CD4-positive, alpha-beta T cell treated with Interleukin-4 for 1 hour (primary cell): ENCODE measurements around the gene MUC5AC.
"Not testable (repeated sequence)": the region's sequence is repeated elsewhere in the genome, so short reads cannot be mapped to it uniquely, and the experiment has no call there.

Experiments used
- DNase-seq, 2 donors: peaks; one replicate each; pipeline ENCODE4 v3.0.0-alpha.2; 2020 to 2022

The MUC5AC gene

DNA sequence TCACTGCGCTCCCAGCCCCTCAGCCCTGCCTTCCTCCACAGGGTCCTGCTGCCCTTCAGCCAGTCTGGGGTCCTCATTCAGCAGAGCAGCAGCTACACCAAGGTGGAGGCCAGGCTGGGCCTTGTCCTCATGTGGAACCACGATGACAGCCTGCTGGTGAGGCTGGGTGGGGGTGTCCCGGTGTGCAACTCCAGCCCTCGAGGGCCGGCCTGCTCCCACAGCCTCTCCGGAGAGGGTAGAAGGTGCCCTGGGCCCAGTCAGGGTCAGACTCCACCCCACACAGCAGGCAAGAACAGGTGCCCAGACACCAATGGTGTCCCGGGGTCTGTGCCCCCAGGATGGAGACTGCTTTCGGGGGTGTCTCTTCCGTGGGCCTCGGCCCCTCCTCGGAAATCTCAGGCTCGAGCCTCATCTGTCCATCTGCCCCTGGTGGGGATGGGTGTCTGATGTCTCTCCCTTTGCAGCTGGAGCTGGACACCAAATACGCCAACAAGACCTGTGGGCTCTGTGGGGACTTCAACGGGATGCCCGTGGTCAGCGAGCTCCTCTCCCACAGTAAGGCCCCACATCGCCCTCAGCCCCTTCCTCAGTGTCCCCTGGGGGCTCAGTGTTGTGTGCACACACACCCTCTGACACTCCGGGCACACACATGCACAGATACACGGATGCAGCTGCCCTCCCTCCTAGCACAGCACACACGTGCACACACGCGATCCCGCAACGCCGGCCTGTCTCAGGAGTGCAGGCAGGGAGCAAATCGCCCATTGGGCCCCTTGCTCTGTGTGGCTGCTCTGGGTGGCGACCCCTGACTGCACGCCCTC, 4.9 kb downstream of the MUC5AC start:
- DNase-seq: no peak

- DNase-seq: no peak
Measured at GRCh38 chr11:1163321-1163910, 5.7 kb downstream of the MUC5AC start.

GRCh38 chr11:1163911-1164735, 6.4 kb downstream of the MUC5AC start:
- no peak for DNase-seq

GRCh38 chr11:1164779-1165255, 7.1 kb downstream of the MUC5AC start:
- DNase-seq: not testable (repeated sequence)

- no peak for DNase-seq
Measured at GRCh38 chr11:1165256-1166041, 7.7 kb downstream of the MUC5AC start.

DNA sequence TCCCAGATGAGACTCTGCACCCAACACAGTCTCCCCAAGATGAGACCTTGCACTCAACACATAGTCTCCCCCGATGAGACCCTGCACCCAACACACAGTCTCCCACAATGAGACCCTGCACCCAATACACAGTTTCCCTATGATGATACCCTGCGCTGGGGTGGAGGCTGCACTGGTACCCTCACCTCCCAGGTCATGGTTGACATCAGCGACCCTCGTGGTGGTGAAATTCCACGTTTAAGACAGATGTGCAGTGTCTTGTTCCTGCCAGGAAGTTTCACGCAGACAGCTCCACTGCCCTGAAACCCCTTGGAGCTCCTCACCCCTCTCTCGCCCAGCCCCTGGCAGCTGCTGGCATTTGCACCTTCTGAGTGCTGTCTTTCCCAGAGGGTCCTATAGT, 9.5 kb downstream of the MUC5AC start:
- DNase-seq: no peak

DNA sequence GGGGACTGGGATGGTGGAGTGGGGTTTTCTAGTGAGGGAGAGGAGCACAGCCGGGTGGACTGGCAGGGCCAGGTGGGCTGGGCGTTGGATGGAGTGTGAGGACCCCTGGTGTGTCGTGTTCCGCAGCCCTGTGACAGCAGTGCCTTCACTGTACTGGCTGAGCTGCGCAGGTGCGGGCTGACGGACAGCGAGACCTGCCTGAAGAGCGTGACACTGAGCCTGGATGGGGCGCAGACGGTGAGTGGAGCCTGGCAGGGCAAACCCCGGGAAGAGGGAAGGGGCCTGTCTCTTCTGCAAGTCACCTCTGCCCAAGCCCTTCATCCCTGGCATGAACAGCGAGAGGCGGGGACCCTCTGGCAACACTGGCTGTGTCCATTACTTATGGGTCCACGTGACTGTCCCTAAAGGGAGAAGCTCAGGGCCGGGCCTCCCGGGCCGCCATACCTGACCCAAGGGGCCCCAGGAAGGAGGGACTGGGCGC, 10.0 kb downstream of the MUC5AC start:
- no peak for DNase-seq

GRCh38 chr11:1168256-1168655, 10.5 kb downstream of the MUC5AC start:
- DNase-seq: no peak

DNA sequence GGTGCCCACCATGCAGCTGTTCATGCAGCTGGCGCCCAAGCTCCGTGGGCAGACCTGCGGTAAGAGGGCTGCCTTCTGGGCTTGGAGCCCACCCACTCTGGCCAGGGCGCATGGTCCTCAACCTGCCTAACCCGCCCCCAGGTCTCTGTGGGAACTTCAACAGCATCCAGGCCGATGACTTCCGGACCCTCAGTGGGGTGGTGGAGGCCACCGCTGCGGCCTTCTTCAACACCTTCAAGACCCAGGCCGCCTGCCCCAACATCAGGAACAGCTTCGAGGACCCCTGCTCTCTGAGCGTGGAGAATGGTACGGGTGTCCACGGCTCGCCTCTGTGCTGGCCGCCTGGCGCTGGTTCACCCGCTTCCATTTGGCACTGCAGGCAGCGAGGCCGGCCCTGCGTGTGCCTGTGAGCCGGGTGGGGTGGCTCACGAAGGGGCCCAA, 11.0 kb downstream of the MUC5AC start:
- DNase-seq: no peak

DNA sequence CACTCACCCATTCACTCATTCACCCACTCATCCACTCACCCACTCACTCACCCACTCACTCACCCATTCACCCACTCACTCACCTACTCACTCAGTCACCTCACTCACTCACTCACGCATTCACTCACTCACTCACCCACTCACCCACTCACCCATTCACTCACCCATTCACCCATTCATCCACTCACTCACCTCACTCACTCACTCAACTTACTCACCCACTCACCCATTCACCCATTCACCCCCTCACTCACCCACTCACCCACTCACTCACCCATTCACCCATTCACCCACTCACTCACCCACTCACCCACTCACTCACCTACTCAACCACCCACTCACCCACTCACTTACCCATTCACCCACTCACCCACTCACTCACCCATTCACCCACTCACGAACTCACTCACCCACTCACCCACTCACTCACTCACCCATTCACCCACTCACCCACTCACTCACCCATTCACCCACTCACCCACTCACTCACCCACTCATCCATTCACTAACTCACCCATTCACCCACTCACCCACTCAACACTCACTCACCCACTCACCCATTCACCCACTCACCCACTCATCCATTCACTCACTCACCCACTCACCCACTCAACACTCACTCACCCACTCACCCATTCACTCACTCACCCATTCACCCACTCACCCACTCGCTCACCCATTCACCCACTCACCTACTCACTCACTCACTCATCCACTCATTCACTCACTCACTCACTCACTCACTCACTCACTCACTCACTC, 13.7 kb downstream of the MUC5AC start:
- DNase-seq: no peak

- DNase-seq: no peak
Measured at GRCh38 chr11:1171985-1172728, 14.4 kb downstream of the MUC5AC start.

DNA sequence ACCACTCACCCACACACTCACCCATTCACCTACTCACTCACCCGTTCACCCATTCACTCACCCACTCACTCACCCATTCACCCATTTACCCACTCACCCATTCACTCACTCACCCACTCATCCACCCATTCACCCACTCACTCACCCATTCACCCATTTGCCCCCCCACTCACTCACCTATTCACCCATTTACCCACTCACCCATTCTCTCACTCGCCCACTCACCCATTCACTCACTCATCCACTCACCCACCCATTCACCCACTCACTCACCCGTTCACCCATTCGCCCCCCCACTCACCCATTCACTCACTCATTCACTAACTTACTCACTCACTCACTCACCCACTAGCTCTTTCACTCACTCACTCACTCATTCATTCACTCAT, 15.0 kb downstream of the MUC5AC start:
- no peak for DNase-seq

DNA sequence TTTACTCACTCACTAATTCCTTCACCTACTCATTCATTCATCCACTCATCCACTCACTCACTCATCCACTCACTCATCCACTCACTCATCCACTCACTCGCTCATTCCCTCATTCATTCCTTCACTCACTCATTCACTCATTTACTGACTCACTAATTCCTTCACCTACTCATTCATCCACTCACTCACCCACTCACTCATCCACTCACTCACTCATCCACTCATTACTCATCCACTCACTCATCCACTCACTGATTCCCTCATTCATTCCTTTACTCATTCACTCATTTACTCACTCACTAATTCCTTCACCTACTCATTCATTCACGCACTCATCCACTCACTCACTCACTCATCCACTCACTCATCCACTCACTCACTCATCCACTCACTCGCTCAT, 15.6 kb downstream of the MUC5AC start:
- not testable (repeated sequence) for DNase-seq

DNA sequence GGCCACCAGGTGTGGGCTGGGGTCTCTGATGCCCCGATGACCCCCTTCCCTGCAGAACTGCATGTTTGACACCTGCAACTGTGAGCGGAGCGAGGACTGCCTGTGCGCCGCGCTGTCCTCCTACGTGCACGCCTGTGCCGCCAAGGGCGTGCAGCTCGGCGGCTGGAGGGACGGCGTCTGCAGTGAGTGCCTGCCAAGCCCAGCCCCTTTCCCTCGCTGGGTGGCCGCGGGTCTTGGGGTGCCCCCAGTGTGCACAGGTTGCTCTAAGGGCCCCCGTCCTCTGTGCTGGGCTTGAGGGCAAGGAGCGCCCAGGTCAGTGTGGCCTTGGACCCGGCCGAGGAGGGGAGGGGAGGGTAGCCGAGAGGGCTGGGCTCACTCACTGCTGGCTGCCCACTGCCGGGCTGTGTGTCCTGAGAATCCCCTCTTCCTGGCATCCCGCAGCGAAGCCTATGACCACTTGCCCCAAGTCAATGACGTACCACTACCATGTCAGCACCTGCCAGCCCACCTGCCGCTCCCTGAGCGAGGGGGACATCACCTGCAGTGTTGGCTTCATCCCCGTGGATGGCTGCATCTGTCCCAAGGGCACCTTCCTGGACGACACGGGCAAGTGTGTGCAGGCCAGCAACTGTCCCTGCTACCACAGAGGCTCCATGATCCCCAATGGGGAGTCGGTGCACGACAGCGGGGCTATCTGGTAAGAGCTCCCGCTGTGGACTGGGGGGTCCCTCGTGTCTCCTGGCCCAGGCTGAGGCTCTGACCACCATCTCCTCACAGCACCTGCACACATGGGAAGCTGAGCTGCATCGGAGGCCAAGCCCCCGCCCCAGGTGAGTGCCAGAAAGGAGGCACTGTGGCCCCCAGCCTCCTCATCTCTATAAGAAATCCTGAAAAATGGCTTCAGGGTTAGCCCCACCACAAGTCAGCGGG, 17.0 kb downstream of the MUC5AC start:
- no peak for DNase-seq

- no peak for DNase-seq
Measured at GRCh38 chr11:1175461-1176223, 17.9 kb downstream of the MUC5AC start.

- no peak for DNase-seq
Measured at GRCh38 chr11:1176224-1177019, 18.7 kb downstream of the MUC5AC start.

DNA sequence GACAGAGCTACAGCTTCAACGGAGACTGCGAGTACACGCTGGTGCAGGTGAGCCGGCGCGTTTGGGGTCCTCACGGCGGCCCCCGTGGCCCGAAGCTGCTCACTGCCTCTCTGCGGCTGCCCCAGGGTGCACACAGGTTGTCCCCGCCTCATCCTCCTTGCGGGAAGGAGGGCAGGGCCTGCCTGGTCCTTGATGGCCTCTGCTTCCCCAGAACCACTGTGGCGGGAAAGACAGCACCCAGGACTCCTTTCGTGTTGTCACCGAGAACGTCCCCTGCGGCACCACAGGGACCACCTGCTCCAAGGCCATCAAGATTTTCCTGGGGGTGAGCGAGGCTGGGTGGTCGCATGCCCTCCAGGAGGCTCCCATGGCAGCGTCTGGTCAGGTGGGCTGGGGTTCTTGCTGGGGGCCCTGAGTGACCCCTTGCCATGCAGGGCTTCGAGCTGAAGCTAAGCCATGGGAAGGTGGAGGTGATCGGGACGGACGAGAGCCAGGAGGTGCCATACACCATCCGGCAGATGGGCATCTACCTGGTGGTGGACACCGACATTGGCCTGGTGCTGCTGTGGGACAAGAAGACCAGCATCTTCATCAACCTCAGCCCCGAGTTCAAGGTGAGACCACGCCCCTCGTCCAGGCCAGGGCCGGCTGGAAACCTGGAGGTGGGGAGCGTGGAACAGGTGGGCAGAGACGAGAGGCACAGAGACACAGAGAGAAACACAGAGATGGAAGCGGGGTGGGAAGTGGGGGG, 19.4 kb downstream of the MUC5AC start:
- no peak for DNase-seq

DNA sequence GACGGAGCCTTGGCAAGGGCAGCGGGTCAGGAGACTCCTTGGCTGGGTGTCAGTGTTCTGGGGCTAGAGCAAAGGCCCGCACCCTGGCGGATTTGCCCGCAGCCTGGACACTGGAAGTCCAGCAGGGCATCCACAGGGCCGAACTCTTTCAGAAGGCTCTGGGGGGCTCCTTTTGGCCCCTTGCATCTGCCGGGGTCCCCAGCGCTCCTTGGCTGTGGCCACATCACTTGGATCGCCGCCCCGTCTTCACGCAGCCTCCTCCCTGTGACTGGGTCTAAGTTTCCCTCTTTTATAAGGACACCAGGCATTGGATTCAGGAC, 20.0 kb downstream of the MUC5AC start:
- no peak for DNase-seq
